Measurements from ENCODE around the gene TXNL4A. TPM values are rescaled to one million over a fixed set of nuclear protein-coding genes. Genes with fewer than 3 reads are reported as not detected.

Gene TXNL4A
- total and polyA plus RNA-seq, 2 donors (not counting 1 experiment from before 2014, with no cell fraction given), result 38.9 to 67.8 TPM

DNA sequence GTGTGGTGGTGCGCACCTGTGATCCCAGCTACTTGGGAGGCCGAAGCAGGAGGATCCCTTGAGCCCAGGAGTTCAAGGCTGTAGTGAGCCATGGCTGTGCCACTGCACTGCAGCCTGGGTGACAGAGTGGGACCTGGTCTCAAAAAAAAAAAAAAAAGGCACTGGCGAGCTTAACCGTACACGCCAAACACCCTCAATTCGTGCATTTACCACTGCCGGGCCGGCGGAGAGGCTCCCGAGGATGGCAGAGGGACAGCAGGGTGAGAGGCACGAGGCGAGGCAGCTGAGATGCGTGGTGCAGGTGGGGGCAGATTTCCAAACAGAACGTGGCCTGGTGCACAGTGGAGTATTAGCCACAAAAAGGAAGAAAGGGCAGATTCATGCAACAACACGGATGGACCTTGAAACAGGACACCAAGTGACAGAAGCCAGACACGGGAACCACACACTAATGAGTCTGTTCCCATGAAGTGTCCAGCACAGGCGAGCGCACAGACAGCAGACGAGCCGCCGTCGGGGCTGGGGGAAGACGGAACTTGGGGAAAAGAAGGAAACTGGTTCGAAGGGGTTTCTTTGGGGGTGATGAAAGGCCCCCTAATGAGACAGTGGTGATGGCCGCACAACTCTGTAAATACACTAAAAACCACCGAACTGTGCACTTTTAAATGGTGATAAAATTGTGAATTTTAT lies 64.3 kb downstream of the TXNL4A start:
- Histone ChIP-seq H3K4me2 (replicated peaks; ENCODE audit: low read depth, low read length, poor library complexity, severe bottlenecking) (no peak overlapping the region), H3K36me3 (replicated peaks in 1 of 2; ENCODE audit: control extremely low read depth in 1 of 2, control insufficient read depth in 1 of 2, extremely low read depth in 1 of 2, insufficient read depth in 2 of 2, low read length in 1 of 2) (peaks cover 0 to 49% of the 10 kb centered on the region in 2 experiments), H3K27ac (ENCODE audit: low read length in 2 of 2) (no peak overlapping the region), H2AFZ (ENCODE audit: insufficient read depth, low read depth, low read length, poor library complexity, severe bottlenecking) (no peak overlapping the region), H3K4me1 (ENCODE audit: control insufficient read depth in 2 of 2, insufficient read depth in 2 of 2, low read length in 2 of 2) (no peaks in the 10 kb centered on the region), H4K20me1 (ENCODE audit: control insufficient read depth, insufficient read depth, low read length, poor library complexity, severe bottlenecking) (peaks cover 65% of the 10 kb centered on the region), H3K27me3 (replicated peaks in 1 of 4; ENCODE audit: control extremely low read depth in 1 of 4, control insufficient read depth in 3 of 4, insufficient read depth in 4 of 4, low read length in 3 of 4) (no peaks in the 10 kb centered on the region), H3K4me3 (ENCODE audit: control extremely low read depth in 1 of 5, extremely low read depth in 1 of 5, insufficient read depth in 1 of 5, low read depth in 2 of 5, low read length in 4 of 5) (no peak overlapping the region), H3K9me3 (ENCODE audit: control extremely low read depth in 1 of 3, control insufficient read depth in 2 of 3, insufficient read depth in 1 of 3, low read length in 2 of 3) (peaks cover 0 to 28% (median 5%) of the 10 kb centered on the region in 3 donors), H3K9ac (ENCODE audit: low read length) (no peak overlapping the region), H3K79me2 (ENCODE audit: control insufficient read depth, insufficient read depth, low read length) (peaks cover 76% of the 10 kb centered on the region)
- ATAC-seq (ENCODE audit: low read depth), result no peak
- CTCF ChIA-PET, result no interaction called here
- peaks cover under 1% of the 10 kb centered on the region for H3K9me3 Mint-ChIP-seq (ENCODE audit: insufficient read depth)
- TF ChIP-seq CTCF (IDR thresholded peaks at IDR 0.05), result no peak
- TF ChIP-seq EZH2 (IDR thresholded peaks at IDR 0.05; ENCODE audit: borderline replicate concordance, insufficient read depth, low read depth, low read length, poor library complexity, severe bottlenecking), result no peak
- H3K4me1 Mint-ChIP-seq, result no peaks in the 10 kb centered on the region
- intact Hi-C loops (cut with micrococcal nuclease), result no loop called here
- H3K27me3 Mint-ChIP-seq, result no peaks in the 10 kb centered on the region
- H3K4me3 Mint-ChIP-seq, result no peak overlapping the region
- POLR2A ChIA-PET, result interaction anchor here (0.7 kb wide), 1 partner anchor 31 kb away, joined by 4 read pairs; no protein-coding TSS in a partner anchor
- no peak overlapping the region for H3K27ac Mint-ChIP-seq
- no peak for DNase-seq
- WGBS (ENCODE audit: insufficient coverage), result 94% methylated on average over 17 of the region's 26 CpGs

GRCh38 chr18:79922971-79923411 lies 65.4 kb downstream of the TXNL4A start:
- DNase-seq (no peak), ATAC-seq (ENCODE audit: low read depth) (no peak)
- H3K4me1 ChIP-seq (ENCODE audit: control insufficient read depth in 2 of 2, insufficient read depth in 2 of 2, low read length in 2 of 2), result no peaks in the 10 kb centered on the region
- Mint-ChIP-seq H3K4me1 (no peaks in the 10 kb centered on the region), H3K4me3 (no peak overlapping the region), H3K27ac (no peak overlapping the region), H3K27me3 (no peaks in the 10 kb centered on the region), H3K9me3 (ENCODE audit: insufficient read depth) (no peaks in the 10 kb centered on the region)
- peaks cover 76% of the 10 kb centered on the region for H3K79me2 ChIP-seq (ENCODE audit: control insufficient read depth, insufficient read depth, low read length)
- H3K27ac ChIP-seq (ENCODE audit: low read length in 2 of 2), result no peak overlapping the region
- no peak for TF ChIP-seq CTCF (IDR thresholded peaks at IDR 0.05)
- TF ChIP-seq EZH2 (IDR thresholded peaks at IDR 0.05; ENCODE audit: borderline replicate concordance, insufficient read depth, low read depth, low read length, poor library complexity, severe bottlenecking), result no peak
- H3K4me3 ChIP-seq (ENCODE audit: control extremely low read depth in 1 of 5, extremely low read depth in 1 of 5, insufficient read depth in 1 of 5, low read depth in 2 of 5, low read length in 4 of 5), result no peak overlapping the region
- 89% methylated on average over 9 of the region's 17 CpGs for WGBS (ENCODE audit: insufficient coverage)
- intact Hi-C loops (cut with micrococcal nuclease), result no loop called here
- CTCF ChIA-PET, result no interaction called here
- H3K27me3 ChIP-seq (replicated peaks in 1 of 4; ENCODE audit: control extremely low read depth in 1 of 4, control insufficient read depth in 3 of 4, insufficient read depth in 4 of 4, low read length in 3 of 4), result no peaks in the 10 kb centered on the region
- H4K20me1 ChIP-seq (ENCODE audit: control insufficient read depth, insufficient read depth, low read length, poor library complexity, severe bottlenecking), result peaks cover 65% of the 10 kb centered on the region
- POLR2A ChIA-PET, result no interaction called here
- H3K4me2 ChIP-seq (replicated peaks; ENCODE audit: low read depth, low read length, poor library complexity, severe bottlenecking), result no peak overlapping the region
- H3K9me3 ChIP-seq (ENCODE audit: control extremely low read depth in 1 of 3, control insufficient read depth in 2 of 3, insufficient read depth in 1 of 3, low read length in 2 of 3), result peaks cover 0 to 23% (median 0%) of the 10 kb centered on the region in 3 donors
- no peak overlapping the region for H3K9ac ChIP-seq (ENCODE audit: low read length)
- H3K36me3 ChIP-seq (replicated peaks in 1 of 2; ENCODE audit: control extremely low read depth in 1 of 2, control insufficient read depth in 1 of 2, extremely low read depth in 1 of 2, insufficient read depth in 2 of 2, low read length in 1 of 2), result peaks cover 0 to 47% of the 10 kb centered on the region in 2 experiments
- H2AFZ ChIP-seq (ENCODE audit: insufficient read depth, low read depth, low read length, poor library complexity, severe bottlenecking), result no peak overlapping the region

Data from B cell (primary cell).